Stimulated activated CD4-positive, alpha-beta T cell treated with anti-CD3 and anti-CD28 coated beads, Interleukin-12 subunit alpha, Interleukin-12 subunit beta, amount 100 ng/mL, for 24 hours (primary cell): Measurements from ENCODE around the gene HTR3D.
"Not testable (repeated sequence)": the region's sequence is repeated elsewhere in the genome, so short reads cannot be mapped to it uniquely, and the experiment has no call there.

ENCODE experiments used
- DNase-seq, 2 experiments: peaks; one replicate each; pipeline ENCODE4 v3.0.0-alpha.2; 2020; ENCODE audit warnings: low read depth in 2 of 2

Gene HTR3D

DNA sequence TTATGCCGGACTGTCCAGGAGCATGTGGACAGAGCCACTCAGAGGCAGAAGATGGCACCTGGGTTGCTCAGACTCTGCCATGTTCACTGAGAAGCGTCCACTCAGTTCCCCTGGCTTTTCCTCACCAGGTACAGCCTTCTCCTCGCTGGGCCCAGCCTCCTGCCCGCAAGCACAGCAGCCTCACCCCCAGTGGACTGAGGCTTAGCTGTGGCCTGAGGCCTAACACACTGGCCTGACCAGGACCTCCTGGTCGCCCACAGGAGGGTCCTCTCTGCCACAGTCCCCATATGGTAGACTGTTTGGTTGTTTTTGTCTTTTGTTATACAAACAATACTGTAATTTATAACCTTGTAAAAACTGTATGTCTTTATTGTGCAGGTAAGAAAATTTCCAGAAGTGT lies 36.8 kb downstream of the HTR3D start:
- no peak for DNase-seq

DNA sequence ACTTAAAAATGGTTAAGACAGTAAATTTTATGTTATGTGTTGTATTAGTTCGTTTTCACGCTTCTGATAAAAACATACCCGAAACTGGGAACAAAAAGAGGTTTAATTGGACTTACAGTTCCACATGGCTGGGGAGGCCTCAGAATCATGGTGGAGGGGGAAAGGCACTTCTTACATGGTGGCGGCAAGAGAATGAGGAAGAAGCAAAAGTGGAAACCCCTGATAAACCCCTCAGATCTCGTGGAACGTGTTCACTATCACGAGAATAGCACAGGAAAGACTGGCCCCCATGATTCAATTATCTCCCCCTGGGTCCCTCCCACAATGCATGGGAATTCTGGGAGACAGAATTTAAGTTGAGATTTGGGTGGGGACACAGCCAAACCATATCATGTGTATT lies 39.6 kb downstream of the HTR3D start:
- DNase-seq = not testable (repeated sequence)

- DNase-seq = no peak
These were observed 42.1 kb downstream of the HTR3D start for GRCh38 chr3:184073621-184074020.

- DNase-seq = no peak
These were observed 44.4 kb downstream of the HTR3D start for GRCh38 chr3:184075901-184076300.

- DNase-seq = no peak
These were observed 46.3 kb downstream of the HTR3D start for GRCh38 chr3:184077881-184078280.

- DNase-seq = no peak
These were observed 47.3 kb downstream of the HTR3D start for GRCh38 chr3:184078851-184079250.

DNA sequence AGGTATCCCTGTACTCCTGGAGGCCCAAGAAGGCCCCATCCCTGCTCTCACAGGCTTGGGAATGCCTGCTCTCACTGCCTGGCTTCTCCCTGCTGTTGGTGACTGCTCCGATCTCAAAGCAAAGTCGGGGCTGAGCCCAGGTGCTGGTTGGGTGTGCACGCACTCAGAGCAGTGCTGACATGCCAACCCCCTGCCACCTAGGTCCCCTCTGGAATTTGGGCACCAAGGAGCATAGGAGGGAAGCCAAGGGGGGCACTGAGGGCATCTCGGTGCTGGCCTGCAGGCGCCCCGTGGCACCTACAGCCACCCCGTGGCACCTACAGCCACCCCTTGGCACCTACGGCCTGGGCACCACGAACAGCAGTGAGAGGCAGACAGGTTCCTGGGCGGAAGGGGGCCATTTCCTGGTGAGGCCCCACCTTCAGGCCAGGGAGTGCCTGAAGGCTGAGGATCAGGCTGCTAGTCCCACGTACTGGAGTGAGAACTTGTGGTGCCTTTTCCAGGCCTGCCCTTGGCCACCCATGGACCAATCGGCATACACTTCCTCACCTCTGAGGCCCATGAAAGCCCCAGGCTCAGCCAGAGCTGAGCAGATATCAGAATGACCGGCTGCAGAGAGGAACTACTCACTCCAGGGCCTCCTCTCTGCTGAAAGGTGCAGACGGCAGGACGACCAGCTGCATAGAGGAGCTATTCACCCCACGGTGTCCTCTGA lies 49.7 kb downstream of the HTR3D start:
- DNase-seq = no peak

DNA sequence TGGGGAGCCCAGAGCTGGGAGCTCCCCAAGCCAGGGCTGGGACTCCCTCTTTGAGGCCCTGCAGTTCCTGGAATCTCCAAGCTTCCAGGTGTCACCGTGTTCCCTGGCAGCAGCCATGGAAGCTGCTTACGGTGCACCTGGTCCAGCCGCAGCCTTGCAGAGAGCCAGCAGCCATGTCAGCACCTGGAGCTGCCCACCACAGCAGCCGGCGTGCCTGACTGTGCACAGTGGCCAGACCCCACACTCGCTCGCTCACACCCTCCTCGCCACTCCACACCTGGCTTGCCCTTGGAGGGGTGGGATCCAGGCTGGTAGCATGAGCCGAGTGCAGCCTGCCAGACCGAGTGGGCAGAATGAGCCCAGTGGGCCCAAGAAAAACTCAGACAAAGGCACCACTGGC lies 50.5 kb downstream of the HTR3D start:
- DNase-seq = no peak

- no peak for DNase-seq
These were observed 50.9 kb downstream of the HTR3D start for GRCh38 chr3:184082465-184082864.

- DNase-seq = no peak
These were observed 53.9 kb downstream of the HTR3D start for GRCh38 chr3:184085389-184085852.
